Neural cell (in vitro differentiated cells): ENCODE measurements around the gene FBXO10.

ENCODE experiments used
- EP300 ChIP-seq: fragments of 450-650 bp; conservative IDR thresholded peaks from 2 replicates; pipeline ENCODE4 v1.6.1; 2014; ENCODE audit warnings: antibody characterized with exemption, mild to moderate bottlenecking, moderate library complexity; ENCODE audit not compliant: poor library complexity, severe bottlenecking
- MXI1 ChIP-seq: fragments of 450-650 bp; conservative IDR thresholded peaks from 2 replicates; pipeline ENCODE4 v1.6.1; 2014; ENCODE audit warnings: antibody characterized with exemption, mild to moderate bottlenecking; ENCODE audit not compliant: poor library complexity, severe bottlenecking
- POLR2AphosphoS5 ChIP-seq: IDR thresholded peaks from 2 replicates; pipeline ENCODE4 v1.6.1; 2012
- TAF1 ChIP-seq: IDR thresholded peaks from 2 replicates; pipeline ENCODE4 v1.6.1; 2012; ENCODE audit warnings: low read depth
- TF ChIP-seq, protein P1 (sequence below): fragments of 450-650 bp; IDR thresholded peaks from 2 replicates; pipeline ENCODE4 v1.5.1; 2014; ENCODE audit warnings: antibody characterized with exemption, mild to moderate bottlenecking, moderate library complexity; ENCODE audit not compliant: poor library complexity, severe bottlenecking

DNA sequence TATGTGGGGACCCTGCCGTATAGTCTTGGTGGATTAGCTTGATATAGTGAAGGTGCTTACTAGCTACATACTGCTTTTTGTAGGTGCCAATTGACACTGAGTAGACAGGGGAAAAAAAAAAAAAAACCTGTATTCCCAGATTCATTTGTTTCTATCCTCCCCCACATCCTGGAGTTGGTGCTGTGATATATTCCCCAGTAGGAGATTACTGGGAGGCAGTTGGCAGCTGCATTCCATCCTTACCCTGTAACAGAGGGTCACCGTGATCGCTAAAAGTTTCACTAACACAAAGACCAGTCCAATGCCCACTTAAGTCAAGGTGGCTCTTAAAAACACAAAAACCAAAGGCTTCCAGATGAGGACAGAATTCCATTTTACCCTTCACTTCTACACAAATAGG lies 43.6 kb upstream of the FBXO10 start:
- TF ChIP-seq, protein P1, sequence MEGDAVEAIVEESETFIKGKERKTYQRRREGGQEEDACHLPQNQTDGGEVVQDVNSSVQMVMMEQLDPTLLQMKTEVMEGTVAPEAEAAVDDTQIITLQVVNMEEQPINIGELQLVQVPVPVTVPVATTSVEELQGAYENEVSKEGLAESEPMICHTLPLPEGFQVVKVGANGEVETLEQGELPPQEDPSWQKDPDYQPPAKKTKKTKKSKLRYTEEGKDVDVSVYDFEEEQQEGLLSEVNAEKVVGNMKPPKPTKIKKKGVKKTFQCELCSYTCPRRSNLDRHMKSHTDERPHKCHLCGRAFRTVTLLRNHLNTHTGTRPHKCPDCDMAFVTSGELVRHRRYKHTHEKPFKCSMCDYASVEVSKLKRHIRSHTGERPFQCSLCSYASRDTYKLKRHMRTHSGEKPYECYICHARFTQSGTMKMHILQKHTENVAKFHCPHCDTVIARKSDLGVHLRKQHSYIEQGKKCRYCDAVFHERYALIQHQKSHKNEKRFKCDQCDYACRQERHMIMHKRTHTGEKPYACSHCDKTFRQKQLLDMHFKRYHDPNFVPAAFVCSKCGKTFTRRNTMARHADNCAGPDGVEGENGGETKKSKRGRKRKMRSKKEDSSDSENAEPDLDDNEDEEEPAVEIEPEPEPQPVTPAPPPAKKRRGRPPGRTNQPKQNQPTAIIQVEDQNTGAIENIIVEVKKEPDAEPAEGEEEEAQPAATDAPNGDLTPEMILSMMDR: no peak
- no peak for TF ChIP-seq EP300
- TF ChIP-seq MXI1: no peak
- TF ChIP-seq TAF1: no peak
- no peak for TF ChIP-seq POLR2AphosphoS5
